AG10803 (cell line): Measurements from ENCODE around the gene MEOX2.

Experiments used
- DNase-seq: peaks from one replicate; pipeline ENCODE4 v3.0.0; 2010; ENCODE audit warnings: low read depth
- H3K4me3 ChIP-seq: 2 replicates; pipeline ENCODE4 v1.5.1; 2011; ENCODE audit warnings: mild to moderate bottlenecking, low read length, control low read depth
- CTCF ChIP-seq: conservative IDR thresholded peaks from 2 replicates; pipeline ENCODE4 v1.5.1; 2011; ENCODE audit warnings: mild to moderate bottlenecking, low read length, control low read depth, inconsistent platforms

MEOX2 gene

DNA sequence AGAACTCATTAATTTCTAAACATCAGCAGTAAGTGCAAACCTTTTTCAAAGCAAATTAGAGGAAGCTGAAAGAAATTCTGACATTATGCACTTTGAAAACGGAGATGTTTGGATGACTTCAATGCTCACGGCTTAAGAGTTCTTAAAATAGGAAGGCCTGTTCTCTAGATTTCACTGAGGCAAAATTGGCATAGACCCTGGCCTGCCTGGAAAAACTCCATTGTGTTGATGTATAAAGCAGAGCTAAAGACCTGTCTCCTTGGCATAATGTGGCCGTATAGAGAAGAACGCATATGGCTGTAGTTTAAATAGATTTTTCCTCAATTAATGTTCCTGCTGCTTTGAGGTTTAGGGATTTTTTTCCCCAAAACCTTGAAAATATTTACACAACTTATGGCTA lies 100.2 kb downstream of the MEOX2 start:
- no peak for DNase-seq
- no peak overlapping the region for H3K4me3 ChIP-seq
- TF ChIP-seq CTCF, result no peak

DNA sequence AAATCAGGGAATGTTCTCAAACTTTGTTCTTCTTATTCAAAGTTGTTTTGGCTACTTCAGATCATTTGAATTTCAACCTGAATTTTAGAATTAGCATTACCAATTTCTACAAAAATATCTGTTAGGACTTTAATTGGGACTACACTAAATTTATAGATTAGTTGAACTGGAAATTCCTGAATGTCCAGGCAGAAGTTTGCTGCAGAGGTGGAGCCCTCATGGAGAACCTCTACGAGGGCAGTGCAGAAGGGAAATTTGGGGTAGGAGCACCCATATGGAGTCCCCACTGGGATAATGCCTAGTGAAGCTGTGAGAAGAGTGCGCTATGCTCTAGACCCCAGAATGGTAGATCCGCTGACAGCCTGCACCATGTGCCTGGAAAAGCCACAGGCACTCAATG lies 101.9 kb downstream of the MEOX2 start:
- no peak for DNase-seq
- no peak for TF ChIP-seq CTCF
- no peak overlapping the region for H3K4me3 ChIP-seq

- no peak for DNase-seq
- H3K4me3 ChIP-seq, result no peak overlapping the region
- no peak for TF ChIP-seq CTCF
Measured at GRCh38 chr7:15582773-15583172, 103.7 kb downstream of the MEOX2 start.

DNA sequence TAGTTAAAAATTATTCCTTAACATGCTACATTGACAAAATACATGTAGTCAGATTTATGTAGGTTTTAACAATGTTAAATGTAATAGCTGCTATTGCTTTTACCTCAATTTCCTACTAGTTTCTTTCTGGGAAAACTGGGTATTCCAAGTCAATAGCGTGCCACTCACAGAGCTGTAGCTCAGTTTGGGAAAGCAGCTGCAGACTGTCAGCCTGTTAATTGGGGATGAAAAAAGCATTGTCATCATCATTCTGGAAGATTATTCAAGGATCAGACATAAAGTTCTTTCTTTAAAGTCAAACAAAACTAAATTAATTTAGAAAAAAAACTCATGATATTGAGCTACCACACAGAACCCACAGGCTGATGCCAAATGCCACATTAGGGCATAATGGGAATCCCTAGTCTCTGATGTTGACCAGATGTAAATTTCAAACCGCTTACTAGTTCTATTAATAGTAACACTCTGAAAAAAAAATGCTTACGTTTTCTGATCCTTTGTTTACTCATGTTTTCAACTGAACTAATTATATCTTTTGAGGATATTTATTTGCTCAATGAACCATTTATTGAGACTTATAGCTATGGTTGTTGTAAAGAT lies 105.0 kb downstream of the MEOX2 start:
- H3K4me3 ChIP-seq, result no peak overlapping the region
- no peak for TF ChIP-seq CTCF
- DNase-seq, result no peak

DNA sequence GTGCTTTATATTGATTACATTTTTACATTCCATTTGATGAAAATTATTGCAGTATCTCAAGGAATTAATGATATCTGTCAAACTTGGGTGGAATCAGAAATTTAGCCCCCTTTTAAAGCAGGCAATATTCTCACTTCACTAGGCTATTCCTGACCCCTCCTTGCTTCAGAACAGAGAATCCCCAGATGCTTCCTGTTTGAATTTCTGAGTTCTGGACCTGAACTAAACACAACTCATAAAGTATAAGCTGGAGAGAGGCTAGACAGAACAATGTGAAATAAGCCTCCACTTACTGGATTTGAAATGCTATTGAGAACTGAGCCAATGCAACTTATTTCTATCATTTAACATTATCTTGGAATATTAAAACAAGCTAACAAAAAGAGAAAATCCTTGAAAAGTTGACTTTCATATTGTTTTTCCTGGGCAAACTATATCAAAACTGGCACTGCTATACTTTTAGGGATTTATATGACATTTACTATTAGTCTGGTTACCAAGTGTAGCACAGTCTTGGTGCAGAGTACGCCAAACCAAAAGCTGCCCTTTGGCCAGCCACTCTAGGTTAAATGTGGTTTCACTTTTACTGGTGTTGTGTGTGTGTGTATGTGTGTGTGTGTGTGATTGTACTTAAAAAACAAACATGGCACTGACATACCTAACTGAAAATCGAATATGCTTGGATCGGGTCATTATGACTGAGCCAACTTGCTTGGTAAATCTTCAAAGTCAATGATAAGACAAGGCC lies 105.7 kb downstream of the MEOX2 start:
- H3K4me3 ChIP-seq, result no peak overlapping the region
- no peak for DNase-seq
- no peak for TF ChIP-seq CTCF

GRCh38 chr7:15577600-15577999 lies 108.9 kb downstream of the MEOX2 start:
- TF ChIP-seq CTCF, result no peak
- no peak for DNase-seq

DNA sequence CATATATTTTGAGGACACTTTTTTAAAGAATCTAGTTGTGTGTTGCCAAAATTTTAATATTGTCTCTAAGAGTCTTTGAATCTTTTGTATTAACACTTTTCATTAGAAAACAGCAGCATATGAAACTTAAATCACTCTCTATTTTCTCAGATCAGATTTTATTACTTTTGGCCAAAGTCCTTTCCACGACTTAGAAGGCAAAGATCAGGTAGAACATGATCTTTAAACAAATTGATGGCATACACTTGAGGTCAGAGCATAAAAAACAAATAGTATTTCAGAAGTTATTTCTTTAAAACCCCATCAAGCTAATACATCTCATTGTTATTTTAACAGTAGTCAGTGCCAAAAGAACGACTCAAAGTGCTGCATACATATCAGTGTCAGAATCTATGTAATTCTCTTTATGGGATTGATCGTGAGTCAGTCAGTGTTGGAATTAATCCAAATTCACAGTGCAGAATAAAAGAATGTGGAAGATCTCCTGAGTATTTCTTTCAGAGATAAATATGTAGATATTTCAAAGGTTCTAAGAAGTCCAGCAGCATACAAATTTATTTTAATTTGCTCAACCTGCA lies 115.1 kb downstream of the MEOX2 start:
- DNase-seq, result no peak

More at GRCh38 chr7:15577600-15577999, 108.9 kb downstream of the MEOX2 start:
- no peak overlapping the region for H3K4me3 ChIP-seq

More for the DNA sequence above, 115.1 kb downstream of the MEOX2 start:
- H3K4me3 ChIP-seq, result no peak overlapping the region
- no peak for TF ChIP-seq CTCF
